ENCODE data around the gene TBX21.

The TBX21 gene, protein sequence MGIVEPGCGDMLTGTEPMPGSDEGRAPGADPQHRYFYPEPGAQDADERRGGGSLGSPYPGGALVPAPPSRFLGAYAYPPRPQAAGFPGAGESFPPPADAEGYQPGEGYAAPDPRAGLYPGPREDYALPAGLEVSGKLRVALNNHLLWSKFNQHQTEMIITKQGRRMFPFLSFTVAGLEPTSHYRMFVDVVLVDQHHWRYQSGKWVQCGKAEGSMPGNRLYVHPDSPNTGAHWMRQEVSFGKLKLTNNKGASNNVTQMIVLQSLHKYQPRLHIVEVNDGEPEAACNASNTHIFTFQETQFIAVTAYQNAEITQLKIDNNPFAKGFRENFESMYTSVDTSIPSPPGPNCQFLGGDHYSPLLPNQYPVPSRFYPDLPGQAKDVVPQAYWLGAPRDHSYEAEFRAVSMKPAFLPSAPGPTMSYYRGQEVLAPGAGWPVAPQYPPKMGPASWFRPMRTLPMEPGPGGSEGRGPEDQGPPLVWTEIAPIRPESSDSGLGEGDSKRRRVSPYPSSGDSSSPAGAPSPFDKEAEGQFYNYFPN

GRCh38 chr17:47733047-47733673 is at the start of gene TBX21:
Gene TBX21, plus strand, starts transcription at chr17:47733236. Its CDS starts 219 bp downstream, at chr17:47733455.
- peak; percentile 53 for DNase-seq

GRCh38 chr17:47684025-47684424 is 49.0 kb upstream of the TBX21 start:
- no peak for DNase-seq

DNA sequence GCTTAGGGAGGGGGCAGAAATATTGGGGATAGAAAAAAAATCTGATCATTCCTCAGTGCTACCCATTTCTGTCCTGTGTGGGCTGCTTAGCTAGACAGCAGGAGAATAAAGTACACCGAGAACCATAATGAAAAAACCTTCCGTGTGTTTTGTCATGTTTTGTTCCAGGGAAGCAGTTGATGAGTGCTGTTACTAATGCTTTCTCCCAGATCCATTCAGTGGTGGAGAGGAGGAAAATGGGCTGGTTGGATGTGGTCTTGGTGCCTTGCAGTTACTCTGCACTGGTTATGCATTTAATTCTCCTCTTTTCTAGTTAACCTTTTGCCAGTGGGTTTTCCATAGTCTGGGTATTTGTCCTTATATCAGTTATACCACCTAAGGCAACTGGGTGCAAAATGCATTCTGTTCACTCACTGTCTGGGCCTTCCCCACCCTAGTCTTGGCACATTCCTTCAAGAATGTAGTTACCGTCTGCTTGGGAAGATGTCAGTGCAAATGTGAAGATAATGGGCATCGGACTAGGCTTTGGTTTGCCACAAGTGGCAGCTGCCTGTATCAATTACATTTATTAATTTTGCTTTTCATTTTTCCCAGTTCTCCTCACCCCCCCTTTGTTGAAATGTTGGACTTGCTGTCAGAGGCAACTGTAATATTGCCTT is 48.4 kb upstream of the TBX21 start:
- DNase-seq: no peak

DNA sequence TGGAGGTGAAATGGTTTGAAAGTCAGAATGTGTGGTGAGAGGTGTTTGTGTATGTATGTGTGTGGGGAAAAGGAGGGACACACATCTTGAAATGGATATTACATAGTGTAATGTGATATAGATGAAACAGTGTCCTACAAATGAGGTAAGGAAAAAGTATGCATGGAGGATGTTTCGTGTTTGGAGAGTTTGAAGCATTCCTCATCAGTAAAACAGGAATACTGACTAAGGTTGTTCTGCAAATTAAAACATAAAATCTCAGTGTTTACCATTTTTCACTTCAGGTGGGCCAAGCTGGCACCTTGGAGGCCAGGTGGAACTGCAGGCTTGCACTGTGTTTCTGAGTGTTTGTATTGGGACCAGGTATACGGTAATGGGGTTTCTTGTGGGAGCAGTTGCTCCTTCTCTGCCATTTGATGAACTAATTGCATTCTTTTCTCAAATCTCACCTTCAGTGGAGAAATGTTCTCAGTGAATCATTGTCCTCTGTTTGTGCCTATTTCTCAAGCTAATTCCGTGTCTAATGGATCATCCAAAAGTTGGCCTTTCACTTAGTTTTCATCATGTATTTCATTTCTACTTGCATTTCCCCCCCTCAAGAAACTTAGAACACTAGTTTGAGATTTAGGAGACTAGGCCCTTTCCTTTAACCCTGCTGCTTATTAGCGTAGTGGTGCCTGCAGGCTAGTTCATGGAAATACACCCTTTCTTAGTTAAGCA is 47.3 kb upstream of the TBX21 start:
- DNase-seq: no peak

- DNase-seq: no peak
Observed at GRCh38 chr17:47686276-47686635, 46.8 kb upstream of the TBX21 start.

GRCh38 chr17:47686664-47687327 is 46.2 kb upstream of the TBX21 start:
- no peak for DNase-seq

DNA sequence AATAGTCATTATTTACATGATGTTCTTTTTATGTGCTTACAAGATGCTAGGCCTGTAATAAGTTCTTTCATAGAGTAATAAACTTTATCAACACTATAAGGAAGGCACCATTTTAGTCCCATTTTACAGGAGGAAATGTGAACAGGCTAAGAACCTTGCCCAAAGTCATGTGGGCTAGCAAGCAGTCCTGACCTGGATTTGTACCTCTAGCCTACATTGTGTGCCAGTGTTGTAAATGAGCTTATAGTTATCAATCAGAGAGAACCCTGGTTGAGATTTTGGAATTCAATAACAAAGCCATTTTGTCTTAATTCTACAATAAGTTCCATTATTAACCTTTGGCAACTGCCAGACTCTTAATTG is 45.7 kb upstream of the TBX21 start:
- DNase-seq: no peak

- no peak for DNase-seq
Observed at GRCh38 chr17:47687748-47688147, 45.3 kb upstream of the TBX21 start.

DNA sequence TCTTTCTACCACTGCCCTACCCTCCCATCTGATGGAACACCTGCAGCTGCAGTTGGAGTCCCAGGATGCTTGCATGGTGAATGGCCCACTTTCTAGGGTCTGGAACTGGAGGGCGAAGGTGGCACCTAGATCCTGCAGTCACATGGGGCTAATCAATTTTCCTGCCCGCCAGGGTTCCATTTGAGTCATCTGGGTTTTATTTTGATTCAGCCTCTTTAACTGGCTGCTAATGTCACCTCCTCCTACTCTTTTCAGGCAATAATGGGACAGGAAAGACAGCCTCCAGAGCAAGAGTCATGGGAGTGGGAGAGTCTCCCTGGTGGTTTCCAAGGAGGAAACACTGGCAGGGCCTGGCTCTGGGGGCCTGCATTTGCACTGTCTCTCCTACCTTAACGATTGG is 42.9 kb upstream of the TBX21 start:
- DNase-seq: no peak

DNA sequence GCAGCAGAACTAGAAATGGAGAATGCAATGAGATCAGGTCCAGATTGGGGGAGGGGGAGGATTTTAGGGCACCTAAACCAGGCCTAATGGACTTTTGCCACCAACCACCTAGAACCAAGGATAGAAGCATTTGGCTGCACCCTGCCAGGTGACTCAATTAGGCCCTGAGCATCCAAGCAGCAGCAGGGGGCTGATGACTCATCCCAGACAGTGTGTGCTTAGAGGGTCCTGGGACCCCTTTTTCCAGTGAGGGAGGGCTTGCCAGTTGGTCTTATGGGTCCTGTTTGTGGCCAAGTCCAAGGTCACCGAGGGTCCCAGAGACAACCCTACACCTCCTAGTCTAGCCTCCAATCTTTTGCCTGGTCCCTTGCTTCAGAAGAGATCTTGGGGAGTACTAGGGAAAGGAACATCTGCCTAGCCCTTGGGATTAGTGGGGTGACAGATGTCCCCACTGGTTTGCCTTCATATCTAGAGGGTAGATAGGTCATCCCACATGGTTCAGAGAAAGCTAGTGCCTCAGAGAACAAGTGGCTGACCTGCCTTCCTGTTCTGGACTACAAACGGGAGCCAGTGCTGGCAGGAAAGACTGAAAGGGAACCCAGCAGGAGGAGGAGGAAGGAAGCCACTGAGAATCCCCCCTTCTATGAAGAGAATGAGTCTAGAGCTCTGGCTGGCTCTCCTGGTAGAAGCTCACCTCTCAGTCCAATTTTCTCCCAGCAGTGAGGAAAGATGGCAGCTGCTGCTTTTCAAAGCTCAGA is 40.7 kb upstream of the TBX21 start:
- peak; percentile 50 for DNase-seq

DNA sequence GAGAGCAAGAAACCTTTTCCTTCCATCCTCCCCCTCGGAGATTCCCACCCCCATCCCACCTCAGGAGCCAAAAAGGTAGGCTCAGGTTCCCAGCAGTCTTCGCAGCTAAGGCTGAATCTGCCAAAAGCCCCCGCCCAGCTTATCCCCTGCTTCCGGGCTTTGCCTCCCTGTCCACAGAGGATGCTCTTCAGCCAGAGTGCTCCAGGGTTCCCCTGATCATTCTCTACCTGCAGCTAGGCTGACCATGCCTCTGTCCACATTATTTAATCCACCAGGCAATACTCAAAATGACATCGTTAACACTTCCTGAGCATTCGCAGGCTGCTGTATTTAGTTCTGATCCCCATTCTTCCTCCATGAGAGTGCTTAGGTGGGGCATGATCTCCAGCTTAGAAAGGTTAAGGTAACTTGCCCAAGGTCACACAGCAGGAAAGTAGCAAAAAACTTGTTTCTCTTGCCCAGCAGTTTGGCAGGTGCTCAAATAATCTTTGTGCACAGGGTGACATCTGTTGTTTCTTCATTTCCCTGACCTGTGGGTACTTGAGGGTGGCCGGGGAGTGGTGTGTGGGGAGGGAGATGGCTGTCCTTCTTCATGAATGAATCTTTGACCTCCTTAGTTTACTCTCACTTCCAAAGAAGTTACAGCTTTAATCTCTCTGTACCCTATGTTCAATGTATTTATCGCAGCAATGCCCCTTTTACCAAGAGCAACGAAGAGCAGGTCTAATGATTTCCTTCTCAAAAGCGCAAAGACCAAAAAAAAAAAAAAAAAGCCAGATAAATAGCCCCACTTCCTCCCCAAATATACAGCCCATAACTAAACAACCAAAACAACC is 39.9 kb upstream of the TBX21 start:
- peak; percentile 66 for DNase-seq

DNA sequence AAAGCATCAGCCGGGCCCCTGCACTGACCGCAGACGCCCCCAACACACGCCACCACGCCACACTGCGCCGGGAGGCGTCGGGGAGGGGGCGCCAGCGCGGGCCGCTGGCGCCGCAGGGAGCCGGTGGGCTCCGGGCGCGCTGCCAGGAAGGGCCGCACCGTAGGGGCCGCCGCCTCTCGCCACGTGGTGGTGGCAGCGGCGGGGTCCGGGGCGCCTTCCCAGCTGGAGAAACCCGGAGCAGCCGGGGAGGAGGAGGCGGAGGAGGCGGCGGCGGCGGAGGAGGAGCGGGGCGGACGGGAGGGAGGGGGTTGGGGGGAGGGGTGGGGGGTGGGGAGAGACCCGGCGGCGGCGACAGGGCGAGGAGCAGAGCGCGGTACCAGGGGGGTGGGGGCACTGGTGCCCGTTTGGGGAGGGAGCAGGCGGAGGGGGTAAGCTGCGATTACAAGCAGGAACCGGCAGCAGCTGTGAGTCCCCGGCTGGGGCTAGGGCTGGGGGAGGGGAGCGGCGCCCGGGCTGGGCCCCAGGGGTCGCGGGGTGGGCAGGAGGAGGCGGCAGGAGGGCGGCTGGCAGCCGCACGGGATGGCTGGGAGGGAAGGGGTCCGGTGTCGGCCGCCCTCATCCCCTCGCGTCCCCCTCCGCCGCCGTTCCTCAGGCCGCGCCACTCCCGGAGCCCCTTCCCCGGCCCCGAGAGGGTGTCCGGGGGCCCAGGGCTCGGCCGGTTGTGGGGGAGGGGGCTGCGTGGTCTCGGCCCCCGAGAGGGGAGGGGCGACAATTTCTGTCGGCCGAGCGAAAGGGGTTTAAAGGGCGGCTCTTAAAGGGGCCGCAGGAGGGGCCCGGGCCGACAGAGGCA is 39.1 kb upstream of the TBX21 start, which contains the start of gene TBKBP1:
Gene TBKBP1 (plus strand): TSS at position 431 of the 850 bp plus-strand sequence. CDS start 1,952 bp downstream, outside the sequence.
- DNase-seq: peak; percentile 12

DNA sequence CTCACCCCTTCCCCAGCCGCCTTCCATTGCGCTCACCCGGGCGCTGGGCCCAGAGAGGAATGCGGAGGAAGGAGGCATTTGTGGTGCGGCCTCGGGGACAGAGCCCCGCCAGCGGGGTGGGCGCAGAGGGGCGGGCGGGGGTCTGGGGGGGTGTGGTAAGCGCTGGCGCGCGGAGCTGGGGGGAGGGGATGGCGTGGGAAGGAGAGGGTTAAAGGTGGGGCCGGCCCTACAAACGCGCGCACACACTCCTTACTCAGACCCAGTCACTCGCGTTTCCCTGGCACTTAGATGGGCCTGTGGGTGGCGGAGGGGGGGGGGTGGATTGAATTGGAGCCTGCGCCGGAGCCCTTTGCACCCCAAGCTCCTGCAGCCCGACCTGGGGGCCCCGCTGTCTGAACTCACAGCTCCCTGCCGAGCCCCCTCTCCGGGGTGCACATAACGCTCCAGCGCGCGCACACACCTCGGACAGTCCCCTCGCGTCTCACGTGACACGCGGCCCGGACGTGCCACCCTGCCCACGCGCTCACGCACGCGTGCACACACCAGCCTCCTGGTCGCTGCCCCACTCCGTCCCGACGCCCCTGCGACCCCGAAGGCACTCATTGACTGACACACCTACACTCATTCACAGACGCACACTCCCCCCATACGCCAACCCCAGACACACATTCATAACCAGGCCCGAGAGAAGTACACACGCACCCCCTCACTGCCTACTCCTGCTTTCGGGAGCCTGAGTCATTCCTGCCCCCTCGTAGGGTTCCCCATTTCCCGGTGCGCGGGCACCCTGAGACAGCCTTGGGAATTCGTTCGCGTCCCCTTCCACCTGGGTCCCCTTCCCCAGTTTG is 38.2 kb upstream of the TBX21 start:
- no peak for DNase-seq

- DNase-seq: no peak
Observed at GRCh38 chr17:47695429-47696376, 37.3 kb upstream of the TBX21 start.

GRCh38 chr17:47696717-47697642 is 36.1 kb upstream of the TBX21 start:
- DNase-seq: no peak
